NT2/D1 (cell line): Measurements from ENCODE around the gene FGF6.

Experiments used
- DNase-seq: peaks from one replicate; pipeline ENCODE4 v3.0.0-alpha.2; 2011; ENCODE audit warnings: low read depth, low spot score
- H3K27me3 ChIP-seq: 2 replicates; pipeline ENCODE4 v1.6.0; 2011; ENCODE audit warnings: mild to moderate bottlenecking; ENCODE audit not compliant: insufficient read length, insufficient read depth
- H3K36me3 ChIP-seq: 2 replicates; pipeline ENCODE4 v1.6.1; 2011; ENCODE audit warnings: mild to moderate bottlenecking, low read length, mixed read lengths; ENCODE audit not compliant: insufficient read depth, insufficient read length
- H3K4me1 ChIP-seq: 2 replicates; pipeline ENCODE4 v1.5.1; 2011; ENCODE audit not compliant: insufficient read depth, insufficient read length
- H3K4me3 ChIP-seq: 2 replicates; pipeline ENCODE4 v1.5.1; 2011; ENCODE audit warnings: low read depth; ENCODE audit not compliant: insufficient read length
- H3K9ac ChIP-seq: 2 replicates; pipeline ENCODE4 v1.6.0; 2011; ENCODE audit warnings: low read depth; ENCODE audit not compliant: insufficient read length
- H3K9me3 ChIP-seq: 2 replicates; pipeline ENCODE4 v1.5.1; 2011; ENCODE audit warnings: mild to moderate bottlenecking, low read length; ENCODE audit not compliant: insufficient read depth
- SUZ12 ChIP-seq: IDR thresholded peaks from 2 replicates; pipeline ENCODE4 v1.6.1; 2011; ENCODE audit not compliant: insufficient read length, insufficient read depth; ENCODE audit errors: extremely low read depth
- YY1 ChIP-seq: IDR thresholded peaks from 2 replicates; pipeline ENCODE4 v1.6.1; 2011; ENCODE audit not compliant: insufficient read length, insufficient read depth
- ZNF274 ChIP-seq: IDR thresholded peaks from 2 replicates; pipeline ENCODE4 v1.6.1; 2011; ENCODE audit warnings: mild to moderate bottlenecking, low read depth, low read length

FGF6 gene

DNA sequence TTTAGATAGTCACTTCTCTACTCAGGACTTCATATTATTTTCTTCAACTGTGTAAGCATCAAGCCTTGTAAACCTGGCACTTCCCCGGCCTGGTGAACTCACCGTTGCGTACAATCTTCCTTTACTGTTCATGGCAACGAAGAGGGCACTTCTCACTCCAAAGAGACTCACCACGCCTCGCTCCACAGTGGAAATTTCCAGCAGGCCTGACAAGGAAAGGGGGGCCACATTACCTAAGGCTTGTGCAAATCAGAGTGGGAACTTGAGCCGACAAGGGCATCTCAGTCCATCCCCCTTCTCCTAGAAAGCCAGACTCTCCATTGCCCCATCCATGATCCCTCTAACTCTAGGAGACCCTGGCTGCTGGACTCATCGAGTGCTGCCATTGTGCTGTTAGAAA, 1.6 kb downstream of the FGF6 start:
- Histone ChIP-seq H3K27me3 (no peaks in the 10 kb centered on the region), H3K36me3 (no peaks in the 10 kb centered on the region), H3K4me1 (peaks cover 19% of the 10 kb centered on the region), H3K4me3 (no peak overlapping the region), H3K9ac (no peak overlapping the region), H3K9me3 (peaks cover 6% of the 10 kb centered on the region; the same call in 1 of the 2 replicates)
- DNase-seq, result no peak
- TF ChIP-seq SUZ12 (no peak), YY1 (no peak), ZNF274 (no peak)

- H3K4me1 ChIP-seq, result peaks cover 19% of the 10 kb centered on the region
- no peak for DNase-seq
- H3K9me3 ChIP-seq, result peaks cover 6% of the 10 kb centered on the region; the same call in 1 of the 2 replicates
- no peak overlapping the region for H3K9ac ChIP-seq
- H3K36me3 ChIP-seq, result no peaks in the 10 kb centered on the region
- TF ChIP-seq SUZ12, result no peak
- no peak for TF ChIP-seq ZNF274
- TF ChIP-seq YY1, result no peak
- no peaks in the 10 kb centered on the region for H3K27me3 ChIP-seq
- no peak overlapping the region for H3K4me3 ChIP-seq
Measured at GRCh38 chr12:4443616-4444015, 2.0 kb downstream of the FGF6 start.

GRCh38 chr12:4441355-4442335, 4.0 kb downstream of the FGF6 start:
- peak; percentile 98 for DNase-seq
- no peaks in the 10 kb centered on the region for H3K27me3 ChIP-seq
- no peaks in the 10 kb centered on the region for H3K36me3 ChIP-seq
- H3K9me3 ChIP-seq, result peaks cover 6% of the 10 kb centered on the region; the same call in 1 of the 2 replicates
- peak overlapping the region; percentile 41 for H3K4me3 ChIP-seq
- H3K4me1 ChIP-seq, result peaks cover 19% of the 10 kb centered on the region
- TF ChIP-seq YY1, result no peak
- no peak for TF ChIP-seq SUZ12
- TF ChIP-seq ZNF274, result no peak
- H3K9ac ChIP-seq, result peak overlapping the region; percentile 78

GRCh38 chr12:4440187-4440941, 5.3 kb downstream of the FGF6 start:
- peaks cover 7% of the 10 kb centered on the region; the same call in 1 of the 2 replicates for H3K9me3 ChIP-seq
- no peaks in the 10 kb centered on the region for H3K27me3 ChIP-seq
- H3K9ac ChIP-seq, result peak overlapping the region; percentile 12
- no peak overlapping the region for H3K4me3 ChIP-seq
- TF ChIP-seq YY1 (no peak), SUZ12 (no peak), ZNF274 (no peak)
- H3K4me1 ChIP-seq, result peaks cover 19% of the 10 kb centered on the region
- peak; percentile 94 for DNase-seq
- H3K36me3 ChIP-seq, result no peaks in the 10 kb centered on the region

DNA sequence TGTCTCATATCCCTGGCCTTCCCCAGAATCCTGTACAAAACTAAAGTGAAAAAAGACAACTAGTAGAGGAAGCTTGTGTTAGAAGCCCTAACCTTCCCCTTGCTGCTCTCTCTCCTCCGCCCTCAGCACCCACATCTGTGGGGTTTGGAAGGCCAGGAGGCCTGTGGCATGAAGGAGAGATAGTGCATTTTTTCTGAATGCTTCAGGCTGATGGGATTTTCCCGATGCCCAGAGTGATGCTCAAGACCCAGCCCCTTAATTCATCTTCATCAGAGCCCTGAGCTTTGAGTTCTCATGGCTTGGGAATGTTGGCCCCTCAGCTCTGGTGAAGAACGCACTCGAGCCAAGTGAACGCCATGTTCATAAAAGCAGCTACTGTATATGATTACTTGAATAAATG, 5.9 kb downstream of the FGF6 start:
- no peak for DNase-seq
- Histone ChIP-seq H3K27me3 (no peaks in the 10 kb centered on the region), H3K9me3 (peaks cover 10% of the 10 kb centered on the region; the same call in 1 of the 2 replicates), H3K36me3 (no peaks in the 10 kb centered on the region), H3K4me3 (no peak overlapping the region), H3K4me1 (peaks cover 19% of the 10 kb centered on the region), H3K9ac (peak overlapping the region; percentile 12)
- no peak for TF ChIP-seq YY1
- no peak for TF ChIP-seq ZNF274
- no peak for TF ChIP-seq SUZ12

GRCh38 chr12:4438834-4439596, 6.6 kb downstream of the FGF6 start:
- H3K9me3 ChIP-seq, result peaks cover 10% of the 10 kb centered on the region; the same call in 1 of the 2 replicates
- H3K27me3 ChIP-seq, result no peaks in the 10 kb centered on the region
- peaks cover 22% of the 10 kb centered on the region for H3K4me1 ChIP-seq
- H3K4me3 ChIP-seq, result no peak overlapping the region
- DNase-seq, result no peak
- no peaks in the 10 kb centered on the region for H3K36me3 ChIP-seq
- TF ChIP-seq YY1, result no peak
- no peak for TF ChIP-seq ZNF274
- TF ChIP-seq SUZ12, result no peak
- no peak overlapping the region for H3K9ac ChIP-seq

DNA sequence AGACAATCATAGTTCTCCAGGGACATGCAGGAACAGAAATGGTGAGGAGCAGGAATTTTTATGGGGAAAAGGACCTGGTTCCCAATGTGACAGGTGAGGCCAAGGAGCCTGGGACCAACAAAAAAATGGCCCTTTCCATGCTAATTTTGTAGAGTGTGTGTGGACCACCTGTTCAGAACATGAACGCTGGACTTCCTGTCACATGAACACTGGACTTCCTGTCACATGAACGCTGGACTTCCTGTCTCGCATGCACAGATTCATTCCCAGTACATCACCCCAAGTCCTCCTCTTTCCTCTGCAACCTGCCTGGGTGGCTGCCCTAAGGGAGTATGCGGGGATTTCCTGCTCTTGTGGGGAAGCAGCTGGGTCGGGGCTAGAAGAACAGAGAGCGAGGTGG, 10.1 kb downstream of the FGF6 start:
- no peak overlapping the region for H3K4me3 ChIP-seq
- no peak overlapping the region for H3K9ac ChIP-seq
- H3K4me1 ChIP-seq, result peaks cover 14% of the 10 kb centered on the region
- no peaks in the 10 kb centered on the region for H3K36me3 ChIP-seq
- no peak for TF ChIP-seq YY1
- TF ChIP-seq SUZ12, result no peak
- no peak for TF ChIP-seq ZNF274
- H3K9me3 ChIP-seq, result peaks cover 10% of the 10 kb centered on the region; the same call in 1 of the 2 replicates
- DNase-seq, result no peak
- no peaks in the 10 kb centered on the region for H3K27me3 ChIP-seq
